Measurements from ENCODE around the gene STK32C. TPM values are rescaled to one million over a fixed set of nuclear protein-coding genes. Genes with fewer than 3 reads are reported as not detected.

The STK32C gene
- total RNA-seq, 1 donor from 2014 or later, result 9.9 TPM

- Mint-ChIP-seq H3K36me3 (no peaks in the 10 kb centered on the region), H3K4me1 (no peaks in the 10 kb centered on the region), H3K27me3 (ENCODE audit: low read depth) (no peaks in the 10 kb centered on the region), H3K9me3 (no peaks in the 10 kb centered on the region), H3K4me3 (no peak overlapping the region), H3K27ac (no peak overlapping the region)
- TF ChIP-seq CTCF (IDR thresholded peaks at IDR 0.05; ENCODE audit: unreplicated experiment), result no peak
- no peak for DNase-seq (ENCODE audit: low spot score in 2 of 2, unreplicated experiment in 2 of 2)
Observed at GRCh38 chr10:132238371-132239125, 69.2 kb downstream of the STK32C start.

- Mint-ChIP-seq H3K27ac (no peak overlapping the region), H3K4me1 (no peaks in the 10 kb centered on the region), H3K4me3 (no peak overlapping the region), H3K36me3 (no peaks in the 10 kb centered on the region), H3K27me3 (ENCODE audit: low read depth) (no peaks in the 10 kb centered on the region), H3K9me3 (no peaks in the 10 kb centered on the region)
- no peak for TF ChIP-seq CTCF (IDR thresholded peaks at IDR 0.05; ENCODE audit: unreplicated experiment)
- no peak for DNase-seq (ENCODE audit: low spot score in 2 of 2, unreplicated experiment in 2 of 2)
Observed at GRCh38 chr10:132237871-132238270, 69.9 kb downstream of the STK32C start.

- Mint-ChIP-seq H3K4me1 (no peaks in the 10 kb centered on the region), H3K9me3 (no peaks in the 10 kb centered on the region), H3K4me3 (no peak overlapping the region), H3K27me3 (ENCODE audit: low read depth) (no peaks in the 10 kb centered on the region), H3K36me3 (no peaks in the 10 kb centered on the region), H3K27ac (no peak overlapping the region)
- no peak for TF ChIP-seq CTCF (IDR thresholded peaks at IDR 0.05; ENCODE audit: unreplicated experiment)
- DNase-seq (ENCODE audit: low spot score in 2 of 2, unreplicated experiment in 2 of 2), result no peak
Observed at GRCh38 chr10:132237396-132237795, 70.4 kb downstream of the STK32C start.

- Mint-ChIP-seq H3K36me3 (no peaks in the 10 kb centered on the region), H3K4me1 (no peaks in the 10 kb centered on the region)
Observed at GRCh38 chr10:132236881-132237280, 70.9 kb downstream of the STK32C start.

GRCh38 chr10:132236161-132236560 is 71.6 kb downstream of the STK32C start:
- Mint-ChIP-seq H3K27me3 (ENCODE audit: low read depth) (peaks cover 2% of the 10 kb centered on the region), H3K36me3 (no peaks in the 10 kb centered on the region), H3K4me1 (no peaks in the 10 kb centered on the region), H3K4me3 (no peak overlapping the region), H3K9me3 (no peaks in the 10 kb centered on the region), H3K27ac (no peak overlapping the region)
- DNase-seq (ENCODE audit: low spot score in 2 of 2, unreplicated experiment in 2 of 2), result no peak
- TF ChIP-seq CTCF (IDR thresholded peaks at IDR 0.05; ENCODE audit: unreplicated experiment), result no peak

More at GRCh38 chr10:132236881-132237280, 70.9 kb downstream of the STK32C start:
- no peaks in the 10 kb centered on the region for H3K9me3 Mint-ChIP-seq
- no peak for DNase-seq (ENCODE audit: low spot score in 2 of 2, unreplicated experiment in 2 of 2)
- no peak overlapping the region for H3K27ac Mint-ChIP-seq
- no peak for TF ChIP-seq CTCF (IDR thresholded peaks at IDR 0.05; ENCODE audit: unreplicated experiment)
- H3K27me3 Mint-ChIP-seq (ENCODE audit: low read depth), result no peaks in the 10 kb centered on the region
- H3K4me3 Mint-ChIP-seq, result no peak overlapping the region

Measured in mesothelial cell of epicardium (in vitro differentiated cells).